ENCODE results near the gene STK11.

The STK11 gene

GRCh38 chr19:1251330-1252220, 46.0 kb downstream of the STK11 start:
- DNase-seq: no peak
- no peaks in the 10 kb centered on the region for H4K20me1 ChIP-seq (ENCODE audit: insufficient read depth, low read length)
- H3K9me2 ChIP-seq (replicated peaks; ENCODE audit: insufficient read depth, low read length): no peaks in the 10 kb centered on the region
- no peak overlapping the region for H3K27ac ChIP-seq (ENCODE audit: low read length)
- no peak overlapping the region for H3K4me3 ChIP-seq (ENCODE audit: low read length)
- TF ChIP-seq EZH2phosphoT487 (IDR thresholded peaks at IDR 0.05; ENCODE audit: low read length) (no peak), CTCF (IDR thresholded peaks at IDR 0.05; ENCODE audit: low read length) (no peak), EZH2 (optimal IDR thresholded peaks at IDR 0.05; ENCODE audit: low read depth, low read length) (no peak)
- H3K4me1 ChIP-seq (ENCODE audit: low read length): peaks cover 8% of the 10 kb centered on the region
- no peak overlapping the region for H3K9ac ChIP-seq (ENCODE audit: low read length)
- H3F3A ChIP-seq (ENCODE audit: insufficient read depth, low read length): peaks cover 14% of the 10 kb centered on the region
- H3K27me3 ChIP-seq (replicated peaks; ENCODE audit: insufficient read depth, low read length): no peaks in the 10 kb centered on the region
- H3K4me2 ChIP-seq (ENCODE audit: low read depth, low read length): no peak overlapping the region
- H3K36me3 ChIP-seq (replicated peaks; ENCODE audit: insufficient read depth, low read length): peaks cover 12% of the 10 kb centered on the region; the same call in 1 of the 2 replicates
- H3K9me3 ChIP-seq (replicated peaks; ENCODE audit: insufficient read depth, low read length): no peaks in the 10 kb centered on the region
- H3K79me2 ChIP-seq (ENCODE audit: low read length): peaks cover 30% of the 10 kb centered on the region
- H2AFZ ChIP-seq (ENCODE audit: low read length): no peak overlapping the region

GRCh38 chr19:1252221-1252820, 46.7 kb downstream of the STK11 start:
- no peaks in the 10 kb centered on the region for H4K20me1 ChIP-seq (ENCODE audit: insufficient read depth, low read length)
- DNase-seq: no peak

GRCh38 chr19:1252821-1253513, 47.4 kb downstream of the STK11 start:
- H3K4me1 ChIP-seq (ENCODE audit: low read length): peaks cover 1% of the 10 kb centered on the region

More at GRCh38 chr19:1252221-1252820, 46.7 kb downstream of the STK11 start:
- no peak overlapping the region for H2AFZ ChIP-seq (ENCODE audit: low read length)
- H3K79me2 ChIP-seq (ENCODE audit: low read length): peaks cover 30% of the 10 kb centered on the region
- peaks cover 12% of the 10 kb centered on the region; the same call in 1 of the 2 replicates for H3K36me3 ChIP-seq (replicated peaks; ENCODE audit: insufficient read depth, low read length)
- H3K4me2 ChIP-seq (ENCODE audit: low read depth, low read length): no peak overlapping the region
- H3K9ac ChIP-seq (ENCODE audit: low read length): no peak overlapping the region
- peaks cover 8% of the 10 kb centered on the region for H3K4me1 ChIP-seq (ENCODE audit: low read length)
- no peak overlapping the region for H3K4me3 ChIP-seq (ENCODE audit: low read length)
- no peaks in the 10 kb centered on the region for H3K27me3 ChIP-seq (replicated peaks; ENCODE audit: insufficient read depth, low read length)
- TF ChIP-seq CTCF (IDR thresholded peaks at IDR 0.05; ENCODE audit: low read length) (no peak), EZH2phosphoT487 (IDR thresholded peaks at IDR 0.05; ENCODE audit: low read length) (no peak), EZH2 (optimal IDR thresholded peaks at IDR 0.05; ENCODE audit: low read depth, low read length) (no peak)
- H3K9me3 ChIP-seq (replicated peaks; ENCODE audit: insufficient read depth, low read length): no peaks in the 10 kb centered on the region
- peaks cover 13% of the 10 kb centered on the region for H3F3A ChIP-seq (ENCODE audit: insufficient read depth, low read length)
- H3K27ac ChIP-seq (ENCODE audit: low read length): no peak overlapping the region
- H3K9me2 ChIP-seq (replicated peaks; ENCODE audit: insufficient read depth, low read length): no peaks in the 10 kb centered on the region

More at GRCh38 chr19:1252821-1253513, 47.4 kb downstream of the STK11 start:
- no peaks in the 10 kb centered on the region for H3K9me2 ChIP-seq (replicated peaks; ENCODE audit: insufficient read depth, low read length)
- no peak overlapping the region for H3K9ac ChIP-seq (ENCODE audit: low read length)
- H3F3A ChIP-seq (ENCODE audit: insufficient read depth, low read length): peaks cover 7% of the 10 kb centered on the region; the same call in 1 of the 2 replicates
- H2AFZ ChIP-seq (ENCODE audit: low read length): no peak overlapping the region
- peaks cover 30% of the 10 kb centered on the region for H3K79me2 ChIP-seq (ENCODE audit: low read length)
- no peak for DNase-seq
- H3K9me3 ChIP-seq (replicated peaks; ENCODE audit: insufficient read depth, low read length): no peaks in the 10 kb centered on the region
- H4K20me1 ChIP-seq (ENCODE audit: insufficient read depth, low read length): no peaks in the 10 kb centered on the region
- H3K4me3 ChIP-seq (ENCODE audit: low read length): no peak overlapping the region
- H3K36me3 ChIP-seq (replicated peaks; ENCODE audit: insufficient read depth, low read length): peaks cover 12% of the 10 kb centered on the region; the same call in 1 of the 2 replicates
- no peak overlapping the region for H3K27ac ChIP-seq (ENCODE audit: low read length)
- no peak overlapping the region for H3K4me2 ChIP-seq (ENCODE audit: low read depth, low read length)
- no peak for TF ChIP-seq EZH2 (optimal IDR thresholded peaks at IDR 0.05; ENCODE audit: low read depth, low read length)
- TF ChIP-seq EZH2phosphoT487 (IDR thresholded peaks at IDR 0.05; ENCODE audit: low read length): no peak
- no peak for TF ChIP-seq CTCF (IDR thresholded peaks at IDR 0.05; ENCODE audit: low read length)
- no peaks in the 10 kb centered on the region for H3K27me3 ChIP-seq (replicated peaks; ENCODE audit: insufficient read depth, low read length)

All from MM.1S (cell line).